Measurements from ENCODE around the gene UNK.

DNA sequence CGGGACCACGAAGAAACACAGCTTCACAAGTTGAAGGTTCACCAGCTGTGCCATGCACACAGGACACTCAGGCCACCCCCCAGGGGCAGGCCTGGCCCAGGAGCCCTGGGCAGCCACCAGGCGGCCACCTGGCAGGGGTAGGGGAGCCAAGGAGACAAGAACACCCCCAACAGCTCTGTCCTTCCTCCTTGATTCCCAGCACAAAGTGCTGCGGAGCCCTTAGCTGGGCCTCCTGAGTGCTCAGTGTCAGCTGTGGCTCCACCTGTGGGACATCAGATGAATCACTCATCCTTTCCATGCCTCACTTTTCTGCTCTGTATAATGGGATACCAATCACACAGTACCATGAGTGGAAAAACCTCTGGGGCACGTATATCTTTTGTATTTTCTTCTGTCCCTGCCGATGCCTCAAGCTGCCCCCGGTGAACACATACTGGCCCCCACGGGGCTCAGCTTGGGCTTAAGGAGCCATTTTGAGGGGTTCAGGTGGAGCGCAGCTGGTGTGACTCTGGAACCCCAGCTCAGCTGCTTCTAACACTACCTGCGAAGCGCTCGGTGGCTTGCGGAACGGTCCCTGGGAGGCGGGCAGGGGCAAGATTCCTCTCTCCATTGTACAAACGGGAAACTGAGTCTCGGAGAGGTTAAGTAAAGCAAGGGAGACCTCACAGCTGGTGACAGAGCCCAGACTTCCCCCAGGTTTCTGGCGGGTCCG lies 31.6 kb upstream of the UNK start:
- TF ChIP-seq CTCF (IDR thresholded peaks at IDR 0.05): no peak
- TF ChIP-seq POLR2A (IDR thresholded peaks at IDR 0.05): no peak

Data from tibial nerve (tissue), 3 donors.